Omental fat pad (tissue), 4 donors: Measurements from ENCODE around the gene LACC1. TPM values are rescaled to one million over a fixed set of nuclear protein-coding genes. Genes with fewer than 3 reads are reported as not detected.
A peak's percentile ranks its signal among the peaks of the same experiment; 100 is the strongest.

Source experiments
- ATAC-seq: fragments of 150-250 bp; one replicate; pipeline ENCODE4 v1.9.1; 2016; ENCODE audit warnings: mild to moderate bottlenecking, moderate library complexity; ENCODE audit not compliant: low FRiP score
- DNase-seq: peaks from one replicate; pipeline ENCODE4 v3.0.0-alpha.2; 2019; ENCODE audit warnings: low spot score
- CTCF ChIP-seq, 3 donors: fragments of 450-650 bp; IDR thresholded peaks; one replicate each; pipeline ENCODE4 v1.5.1; 2016 to 2017; ENCODE audit warnings: antibody characterized with exemption in 3 of 3, mild to moderate bottlenecking in 3 of 3, moderate library complexity in 2 of 3
- total RNA-seq, 4 donors: library from RNA; depleted of rRNA; stranded (reverse); fragments of >200 nt; gene quantifications; one replicate each; pipeline ENCODE4 v1.1.0, GENCODE V29; 2016

The LACC1 gene
- total RNA-seq, 4 donors from 2014 or later, result 8.7 to 14.8 (median 10.8) TPM

GRCh38 chr13:43876366-43876765 lies 3.3 kb upstream of the LACC1 start:
- DNase-seq (no peak), ATAC-seq (no peak)
- no peak for TF ChIP-seq CTCF (IDR thresholded peaks at IDR 0.05)

- DNase-seq (no peak), ATAC-seq (no peak)
- TF ChIP-seq CTCF (IDR thresholded peaks at IDR 0.05), result no peak
These were observed 2.4 kb upstream of the LACC1 start for GRCh38 chr13:43877326-43877725.

- DNase-seq (no peak), ATAC-seq (no peak)
- no peak for TF ChIP-seq CTCF (IDR thresholded peaks at IDR 0.05)
These were observed 1.9 kb upstream of the LACC1 start for GRCh38 chr13:43877766-43878165.

GRCh38 chr13:43878892-43879754 lies 581 bp upstream of the LACC1 start, which contains the start of gene CCDC122:
TSS of gene CCDC122 (minus strand) at chr13:43879740. CDS start at chr13:43869376, 10,364 bp downstream.
- ATAC-seq, result peak; percentile 93
- DNase-seq, result peak; percentile 58
- TF ChIP-seq CTCF (IDR thresholded peaks at IDR 0.05), result no peak

GRCh38 chr13:43880214-43880855 lies 631 bp downstream of the LACC1 start:
- TF ChIP-seq CTCF (IDR thresholded peaks at IDR 0.05), result no peak
- no peak for ATAC-seq
- DNase-seq, result no peak

- no peak for ATAC-seq
- no peak for DNase-seq
- no peak for TF ChIP-seq CTCF (IDR thresholded peaks at IDR 0.05)
These were observed 1.2 kb downstream of the LACC1 start for GRCh38 chr13:43880926-43881325.
